Natural killer cell (primary cell): ENCODE measurements around the gene ARHGAP6. TPM values are rescaled to one million over a fixed set of nuclear protein-coding genes. Genes with fewer than 3 reads are reported as not detected.
"Not testable (repeated sequence)": the region's sequence is repeated elsewhere in the genome, so short reads cannot be mapped to it uniquely, and the experiment has no call there.

Experiments
- ATAC-seq, 3 donors: fragments of 150-1000 bp in 2 of 3; fragments of 200-7000 bp in 1 of 3; cut with Tn5 transposase; 1 replicate in 1 of 3; 2 replicates in 2 of 3; pipeline ENCODE4 v1.10.0; 2021; ENCODE audit warnings: mild to moderate bottlenecking in 2 of 3, moderate library complexity in 2 of 3
- DNase-seq, 2 donors: peaks; one replicate each; pipeline versions ENCODE4 v3.0.0 to v3.0.0-alpha.2; 2013 to 2021; ENCODE audit warnings: mixed read lengths in 1 of 2
- H3K27ac ChIP-seq: one replicate; pipeline ENCODE4 v1.5.1; 2013; ENCODE audit warnings: mild to moderate bottlenecking, low read length
- H3K27me3 ChIP-seq: one replicate; pipeline ENCODE4 v1.6.1; 2013; ENCODE audit warnings: low read length; ENCODE audit not compliant: control insufficient read depth, insufficient read depth
- H3K36me3 ChIP-seq: one replicate; pipeline ENCODE4 v1.6.1; 2013; ENCODE audit warnings: low read length; ENCODE audit not compliant: control insufficient read depth, insufficient read depth
- H3K4me1 ChIP-seq: one replicate; pipeline ENCODE4 v1.6.1; 2013; ENCODE audit warnings: low read length; ENCODE audit not compliant: control insufficient read depth, insufficient read depth
- H3K4me3 ChIP-seq: one replicate; pipeline ENCODE4 v1.5.1; 2013; ENCODE audit warnings: low read length
- H3K9me3 ChIP-seq: one replicate; pipeline ENCODE4 v1.6.1; 2013; ENCODE audit warnings: low read length; ENCODE audit not compliant: control insufficient read depth, insufficient read depth
- H3K27ac Mint-ChIP-seq, 2 donors: one replicate each; pipeline ENCODE4 v1.8.0; 2022; ENCODE audit warnings: mild to moderate bottlenecking in 2 of 2, mixed read lengths in 2 of 2, moderate library complexity in 1 of 2
- H3K27me3 Mint-ChIP-seq, 2 donors: one replicate each; pipeline ENCODE4 v1.8.0; 2022; ENCODE audit warnings: low read depth in 2 of 2, mixed read lengths in 2 of 2
- H3K36me3 Mint-ChIP-seq: one replicate; pipeline ENCODE4 v1.8.0; 2022; ENCODE audit warnings: mixed read lengths
- H3K4me1 Mint-ChIP-seq, 2 donors: one replicate each; pipeline ENCODE4 v1.8.0; 2022; ENCODE audit warnings: mixed read lengths in 2 of 2
- H3K4me3 Mint-ChIP-seq: one replicate; pipeline ENCODE4 v1.8.0; 2022; ENCODE audit warnings: mild to moderate bottlenecking, moderate library complexity, mixed read lengths
- H3K9me3 Mint-ChIP-seq, 2 donors: one replicate each; pipeline ENCODE4 v1.8.0; 2022; ENCODE audit warnings: mixed read lengths in 2 of 2
- WGBS: methylation state at CpG from one replicate; pipeline ENCODE4 v1.1.7; 2013; ENCODE audit warnings: missing lambda C conversion rate; ENCODE audit not compliant: insufficient coverage; 5-methylcytosine and 5-hydroxymethylcytosine counted together
- intact Hi-C: fragments of 100-400 bp; cut with micrococcal nuclease; formaldehyde crosslinking; loops from one replicate; pipeline ENCODE4 v1.14.2; 2022
- total RNA-seq, 4 donors: library from RNA; stranded (reverse); fragments of 120-200 nt in 1 of 4; gene quantifications; one replicate each; pipeline versions ENCODE4 v1.2.3 to v1.2.4, GENCODE V29; 2013 to 2022
- TF ChIP-seq, protein P1 (sequence below): fragments of 200-600 bp; IDR thresholded peaks from one replicate; pipeline ENCODE4 v1.8.0; 2022; ENCODE audit warnings: antibody characterized with exemption

ARHGAP6 gene
- total RNA-seq, 3 donors from 2014 or later (not counting 1 experiment from before 2014, with no cell fraction given): 0.32 to 1.9 (median 1.8) TPM

- no peaks in the 10 kb centered on the region for H3K36me3 Mint-ChIP-seq
- peaks cover 0 to 6% of the 10 kb centered on the region in 2 donors for H3K9me3 Mint-ChIP-seq
- intact Hi-C loops: no loop called here
These were observed 39.4 kb downstream of the ARHGAP6 start for GRCh38 chrX:11626351-11626750.

GRCh38 chrX:11619441-11619840 is 46.3 kb downstream of the ARHGAP6 start:
- Histone ChIP-seq H3K27me3 (no peaks in the 10 kb centered on the region), H3K36me3 (no peaks in the 10 kb centered on the region), H3K9me3 (no peaks in the 10 kb centered on the region), H3K27ac (no peak overlapping the region), H3K4me1 (no peaks in the 10 kb centered on the region), H3K4me3 (no peak overlapping the region)
- Mint-ChIP-seq H3K36me3 (no peaks in the 10 kb centered on the region), H3K27ac (no peak overlapping the region), H3K4me1 (no peaks in the 10 kb centered on the region), H3K4me3 (no peak overlapping the region), H3K27me3 (no peaks in the 10 kb centered on the region), H3K9me3 (no peaks in the 10 kb centered on the region)
- WGBS: 60% methylated on average over 1 of the region's 1 CpG
- TF ChIP-seq, protein P1, sequence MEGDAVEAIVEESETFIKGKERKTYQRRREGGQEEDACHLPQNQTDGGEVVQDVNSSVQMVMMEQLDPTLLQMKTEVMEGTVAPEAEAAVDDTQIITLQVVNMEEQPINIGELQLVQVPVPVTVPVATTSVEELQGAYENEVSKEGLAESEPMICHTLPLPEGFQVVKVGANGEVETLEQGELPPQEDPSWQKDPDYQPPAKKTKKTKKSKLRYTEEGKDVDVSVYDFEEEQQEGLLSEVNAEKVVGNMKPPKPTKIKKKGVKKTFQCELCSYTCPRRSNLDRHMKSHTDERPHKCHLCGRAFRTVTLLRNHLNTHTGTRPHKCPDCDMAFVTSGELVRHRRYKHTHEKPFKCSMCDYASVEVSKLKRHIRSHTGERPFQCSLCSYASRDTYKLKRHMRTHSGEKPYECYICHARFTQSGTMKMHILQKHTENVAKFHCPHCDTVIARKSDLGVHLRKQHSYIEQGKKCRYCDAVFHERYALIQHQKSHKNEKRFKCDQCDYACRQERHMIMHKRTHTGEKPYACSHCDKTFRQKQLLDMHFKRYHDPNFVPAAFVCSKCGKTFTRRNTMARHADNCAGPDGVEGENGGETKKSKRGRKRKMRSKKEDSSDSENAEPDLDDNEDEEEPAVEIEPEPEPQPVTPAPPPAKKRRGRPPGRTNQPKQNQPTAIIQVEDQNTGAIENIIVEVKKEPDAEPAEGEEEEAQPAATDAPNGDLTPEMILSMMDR: no peak
- ATAC-seq (no peak), DNase-seq (no peak)
- intact Hi-C loops: no loop called here

More at GRCh38 chrX:11626351-11626750, 39.4 kb downstream of the ARHGAP6 start:
- Histone ChIP-seq H3K4me3 (no peak overlapping the region), H3K27ac (no peak overlapping the region), H3K27me3 (no peaks in the 10 kb centered on the region), H3K9me3 (no peaks in the 10 kb centered on the region), H3K36me3 (no peaks in the 10 kb centered on the region), H3K4me1 (no peaks in the 10 kb centered on the region)
- Mint-ChIP-seq H3K4me1 (no peaks in the 10 kb centered on the region), H3K4me3 (no peak overlapping the region), H3K27me3 (no peaks in the 10 kb centered on the region), H3K27ac (no peak overlapping the region)
- DNase-seq (no peak), ATAC-seq (no peak)
- TF ChIP-seq, protein P1: no peak

DNA sequence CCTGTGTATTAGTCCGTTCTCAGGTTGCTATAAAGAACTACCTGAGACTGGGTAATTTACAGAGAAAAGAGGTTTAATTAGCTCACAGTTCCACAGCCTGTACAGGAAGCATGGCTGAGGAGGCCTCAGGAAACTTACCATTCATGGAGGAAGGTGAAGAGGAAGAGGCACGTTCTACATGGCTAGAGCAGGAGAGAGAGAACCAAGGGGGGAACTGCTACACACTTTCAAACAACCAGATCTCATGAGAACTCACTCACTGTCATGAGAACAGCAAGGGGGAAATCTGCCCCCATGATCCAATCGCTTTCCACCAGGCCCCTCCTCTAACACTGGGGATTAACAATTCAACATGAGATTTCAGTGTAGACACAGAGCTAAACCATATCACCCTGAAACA is 51.5 kb downstream of the ARHGAP6 start:
- H3K36me3 ChIP-seq, H3K4me1 Mint-ChIP-seq, H3K4me3 Mint-ChIP-seq, DNase-seq, H3K9me3 ChIP-seq, intact Hi-C loops, H3K27me3 ChIP-seq, H3K4me1 ChIP-seq, H3K27ac ChIP-seq, H3K9me3 Mint-ChIP-seq, ATAC-seq, H3K27me3 Mint-ChIP-seq, H3K4me3 ChIP-seq, H3K36me3 Mint-ChIP-seq, H3K27ac Mint-ChIP-seq: not testable (repeated sequence)
- WGBS: 83% methylated on average over 1 of the region's 3 CpGs

DNA sequence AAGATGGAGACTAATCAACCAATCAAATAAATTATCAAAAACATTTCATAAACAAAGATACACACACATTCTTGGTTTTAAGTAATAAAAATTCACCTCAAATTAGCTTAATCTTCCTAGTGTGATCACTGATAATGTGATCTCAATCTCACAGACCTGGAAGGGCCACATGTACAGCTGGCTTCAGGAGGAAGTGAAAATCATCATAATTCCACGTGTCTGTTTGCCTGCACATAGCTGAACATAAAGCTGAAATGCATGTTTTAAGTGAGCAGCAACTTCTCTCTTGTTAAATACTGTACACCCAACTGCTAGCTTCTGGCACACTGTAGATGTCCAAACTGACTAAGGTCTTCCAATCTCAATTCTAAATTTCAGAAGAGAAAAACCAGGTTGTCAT is 53.8 kb downstream of the ARHGAP6 start:
- ATAC-seq (no peak), DNase-seq (no peak)
- no peaks in the 10 kb centered on the region for H3K27me3 ChIP-seq
- no peaks in the 10 kb centered on the region for H3K4me1 Mint-ChIP-seq
- no peak overlapping the region for H3K27ac ChIP-seq
- H3K36me3 ChIP-seq: no peaks in the 10 kb centered on the region
- H3K27ac Mint-ChIP-seq: no peak overlapping the region
- TF ChIP-seq, protein P1: no peak
- no peaks in the 10 kb centered on the region for H3K9me3 Mint-ChIP-seq
- no peaks in the 10 kb centered on the region for H3K36me3 Mint-ChIP-seq
- intact Hi-C loops: no loop called here
- peaks cover 0 to 8% of the 10 kb centered on the region in 2 donors for H3K27me3 Mint-ChIP-seq
- no peaks in the 10 kb centered on the region for H3K9me3 ChIP-seq
- WGBS: 25% methylated on average over 1 of the region's 1 CpG
- H3K4me3 Mint-ChIP-seq: no peak overlapping the region
- H3K4me3 ChIP-seq: no peak overlapping the region
- H3K4me1 ChIP-seq: no peaks in the 10 kb centered on the region
